HAP-1 (cell line): ENCODE measurements around the gene CMTR1.
"Not testable (repeated sequence)": the region's sequence is repeated elsewhere in the genome, so short reads cannot be mapped to it uniquely, and the experiment has no call there.

Experiments
- DNase-seq, 2 experiments: peaks; one replicate each; pipeline ENCODE4 v3.0.0-alpha.2; 2016 to 2020; ENCODE audit warnings: low spot score in 2 of 2
- H3K27me3 ChIP-seq: fragments of 250-450 bp; sonication (Bioruptor Pico); 2 replicates; pipeline ENCODE4 v1.5.1; 2020; ENCODE audit warnings: low read depth, mild to moderate bottlenecking, moderate library complexity
- H3K36me3 ChIP-seq: fragments of 250-450 bp; sonication (Bioruptor Pico); replicated peaks from 2 replicates; pipeline ENCODE4 v1.5.1; 2020; ENCODE audit warnings: mild to moderate bottlenecking
- H3K4me1 ChIP-seq: fragments of 250-450 bp; sonication (Bioruptor Pico); 2 replicates; pipeline ENCODE4 v1.5.1; 2020; ENCODE audit warnings: mild to moderate bottlenecking
- H3K4me3 ChIP-seq: fragments of 250-450 bp; sonication (Bioruptor Pico); 2 replicates; pipeline ENCODE4 v1.5.1; 2020; ENCODE audit warnings: mild to moderate bottlenecking, moderate library complexity
- H3K9me3 ChIP-seq: fragments of 250-450 bp; sonication (Bioruptor Pico); 2 replicates; pipeline ENCODE4 v1.5.1; 2020; ENCODE audit warnings: mild to moderate bottlenecking, moderate library complexity
- in situ Hi-C: fragments of 300-500 bp; cut with MboI; formaldehyde crosslinking; loops from 3 replicates; pipeline ENCODE4 v1.14.3; 2020; ENCODE audit warnings: low sequenced_read_pairs, inconsistent platforms, mixed read lengths

CMTR1 gene

DNA sequence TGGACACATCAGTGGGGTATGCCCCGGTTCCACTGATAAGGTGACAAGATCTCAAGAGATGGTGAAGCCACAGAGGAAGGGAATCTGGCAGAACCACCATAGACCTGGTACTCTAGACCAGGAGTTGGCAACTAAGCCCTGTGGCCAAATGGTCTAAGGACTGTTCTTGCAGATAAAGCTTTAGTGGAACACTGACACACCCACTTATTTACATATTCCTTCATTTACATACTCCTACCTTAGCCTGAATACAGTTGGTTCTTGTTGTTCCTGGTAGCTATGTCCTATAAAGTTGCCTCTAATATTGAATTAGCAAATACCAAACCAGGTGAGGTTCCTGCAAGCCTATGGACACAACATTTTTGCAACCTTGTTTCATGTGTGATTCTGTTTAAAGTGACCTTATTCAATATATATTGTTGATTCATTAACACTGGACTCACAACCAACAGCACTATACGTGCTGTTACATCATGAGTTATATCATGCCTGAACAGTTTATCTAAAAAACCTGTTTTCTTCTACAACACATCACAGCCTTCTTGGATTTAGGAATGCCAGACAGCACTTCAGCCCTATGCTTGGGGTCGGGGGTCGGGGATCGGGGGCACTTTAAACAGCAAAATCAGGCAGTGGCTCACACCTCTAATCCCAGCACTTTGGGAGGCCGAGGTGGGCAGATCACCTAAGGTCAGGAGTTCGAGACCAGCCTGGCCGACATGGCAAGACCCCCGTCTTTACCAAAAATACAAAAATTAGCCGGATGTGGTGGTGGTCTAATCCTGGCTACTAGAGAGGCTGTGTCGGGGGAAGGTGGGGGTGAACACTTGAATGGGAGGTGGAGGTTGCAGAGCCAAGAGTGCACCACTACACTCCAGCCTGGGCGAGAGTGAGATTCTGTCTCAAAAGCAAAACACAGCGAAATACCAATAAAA lies 64.2 kb downstream of the CMTR1 start:
- Histone ChIP-seq H3K4me3 (no peak overlapping the region), H3K27me3 (no peaks in the 10 kb centered on the region), H3K36me3 (no peaks in the 10 kb centered on the region), H3K4me1 (peaks cover 7% of the 10 kb centered on the region), H3K9me3 (no peaks in the 10 kb centered on the region)
- in situ Hi-C loops: no loop called here
- DNase-seq: no peak

DNA sequence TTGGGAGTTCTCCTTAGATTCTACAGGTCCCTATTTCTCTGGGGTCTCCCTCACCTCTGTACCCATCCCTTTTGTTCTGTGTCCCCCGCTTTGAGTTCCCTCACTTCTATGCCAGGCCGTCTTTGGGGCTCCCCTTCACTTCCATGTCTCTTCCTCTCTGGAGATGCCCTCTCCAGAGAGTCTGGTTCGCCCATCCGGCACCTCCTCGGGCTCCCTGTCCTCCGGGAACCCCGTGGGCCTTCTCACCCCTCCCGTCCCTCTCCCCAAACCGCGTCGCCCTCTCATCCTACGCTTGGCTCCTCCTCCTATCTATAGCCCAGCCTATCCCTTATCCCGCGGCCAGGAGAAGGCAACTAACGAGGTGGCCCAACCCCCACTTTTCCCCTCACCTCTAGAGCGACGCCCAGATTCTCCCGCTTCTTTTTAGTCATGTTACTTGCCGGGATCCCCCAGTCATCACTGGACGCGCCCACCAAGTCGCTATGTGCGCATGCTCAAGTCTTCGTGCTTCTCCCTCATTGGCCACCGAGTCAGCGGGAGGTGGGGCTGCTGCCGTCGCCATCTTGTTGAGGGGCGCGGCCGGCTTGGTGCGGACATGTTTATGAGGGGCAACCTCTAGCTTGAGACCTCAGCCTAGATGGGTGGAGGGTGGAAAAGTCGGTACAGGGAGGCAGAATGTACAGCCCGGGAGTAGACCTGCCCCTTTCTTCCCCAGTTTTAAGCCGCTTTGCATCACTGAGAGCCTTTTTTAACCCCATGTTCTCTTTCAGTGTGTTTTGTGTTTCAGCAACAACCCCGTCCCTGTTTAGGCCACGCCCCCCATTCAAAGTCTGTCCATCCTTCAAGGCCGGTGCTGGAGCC lies 66.6 kb downstream of the CMTR1 start, which contains the start of gene CCDC167:
TSS of gene CCDC167 (minus strand) at position 461 of the 861 bp plus-strand sequence. CDS start at position 431, 30 bp downstream.
- in situ Hi-C loops: no loop called here
- Histone ChIP-seq H3K4me3 (peak within 1 kb of the TSS; percentile 51), H3K27me3 (no peaks in the 10 kb centered on the region), H3K4me1 (peaks cover 7% of the 10 kb centered on the region), H3K9me3 (no peaks in the 10 kb centered on the region), H3K36me3 (no peaks in the 10 kb centered on the region)
- DNase-seq: peak; percentile 99

DNA sequence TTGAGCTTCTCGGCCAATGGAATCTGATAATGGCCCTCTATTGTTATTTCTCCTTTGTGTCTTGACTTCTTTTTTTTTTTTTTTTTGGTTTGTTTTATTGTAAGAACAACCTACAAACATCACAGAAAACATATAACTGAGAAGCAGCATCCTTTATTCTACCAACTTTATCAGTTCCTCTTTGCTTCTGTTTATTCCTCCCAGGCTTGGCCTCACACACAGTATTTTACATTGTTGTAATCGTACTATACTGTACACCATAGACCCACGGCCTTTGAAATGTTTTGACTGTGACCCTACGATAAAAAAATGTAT lies 67.2 kb downstream of the CMTR1 start:
- H3K36me3 ChIP-seq: no peaks in the 10 kb centered on the region
- H3K27me3 ChIP-seq: no peaks in the 10 kb centered on the region
- H3K9me3 ChIP-seq: no peaks in the 10 kb centered on the region
- no peak for DNase-seq
- H3K4me3 ChIP-seq: peak overlapping the region; percentile 51
- peaks cover 7% of the 10 kb centered on the region for H3K4me1 ChIP-seq
- in situ Hi-C loops: no loop called here

DNA sequence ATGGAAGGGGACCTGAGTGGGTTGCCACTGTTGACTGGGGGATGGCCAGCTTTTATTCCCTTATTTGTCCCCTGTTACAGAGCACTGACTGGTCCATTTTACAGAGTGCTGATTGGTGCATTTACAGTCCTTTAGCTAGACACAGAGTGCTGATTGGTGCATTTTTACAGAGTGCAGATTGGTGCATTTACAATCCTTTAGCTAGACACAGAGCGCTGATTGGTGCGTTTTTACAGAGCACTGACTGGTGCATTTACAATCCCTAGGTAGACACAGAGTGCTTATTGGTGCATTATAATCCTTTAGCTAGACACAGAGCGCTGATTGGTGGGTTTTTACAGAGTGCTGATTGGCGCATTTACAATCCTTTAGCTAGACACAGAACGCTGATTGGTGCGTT lies 67.9 kb downstream of the CMTR1 start:
- H3K27me3 ChIP-seq, H3K36me3 ChIP-seq, H3K4me1 ChIP-seq, H3K4me3 ChIP-seq, H3K9me3 ChIP-seq, DNase-seq, in situ Hi-C loops: not testable (repeated sequence)

DNA sequence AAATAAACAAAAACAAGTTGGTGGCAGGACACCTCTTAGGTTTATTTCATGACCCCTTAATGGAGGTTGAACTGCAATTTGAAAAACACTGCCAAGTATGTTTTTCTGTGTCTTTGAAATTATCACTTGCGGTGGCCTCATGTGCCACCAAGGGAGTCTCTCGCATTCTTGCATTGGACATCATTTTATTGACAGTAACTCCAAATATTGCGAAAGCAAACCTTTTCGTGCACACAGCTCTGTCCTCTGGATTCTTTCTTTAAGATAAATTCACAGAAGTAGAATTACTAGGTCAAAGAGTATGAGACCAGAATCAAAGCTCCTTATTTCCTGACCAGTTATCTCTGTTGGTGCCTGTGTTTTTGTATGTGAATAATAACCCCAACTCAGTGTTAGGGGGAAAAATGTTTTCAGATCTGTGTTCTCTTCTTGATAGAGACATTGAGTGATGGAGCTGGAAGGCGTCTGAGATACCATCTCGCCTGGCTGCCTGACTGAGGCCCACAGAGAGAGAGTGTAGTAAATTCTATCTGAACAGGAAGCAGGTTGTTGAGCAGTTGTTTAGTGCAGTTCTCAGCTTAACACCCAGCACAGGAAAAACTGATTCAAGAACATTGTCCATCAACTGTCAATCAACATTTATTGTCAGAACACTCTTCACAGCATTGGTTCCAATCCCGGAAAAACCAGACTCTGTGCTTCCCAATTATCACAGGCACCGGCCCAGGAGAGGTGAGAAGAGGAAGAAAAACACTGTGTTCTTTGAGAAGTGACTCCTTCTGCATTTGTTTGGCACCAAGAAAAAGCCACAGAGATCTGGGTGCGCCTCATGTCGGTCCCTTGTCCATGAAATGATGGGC lies 68.8 kb downstream of the CMTR1 start:
- Histone ChIP-seq H3K4me3 (no peak overlapping the region), H3K9me3 (no peaks in the 10 kb centered on the region), H3K4me1 (peaks cover 7% of the 10 kb centered on the region), H3K27me3 (no peaks in the 10 kb centered on the region), H3K36me3 (no peaks in the 10 kb centered on the region)
- in situ Hi-C loops: no loop called here
- DNase-seq: no peak

DNA sequence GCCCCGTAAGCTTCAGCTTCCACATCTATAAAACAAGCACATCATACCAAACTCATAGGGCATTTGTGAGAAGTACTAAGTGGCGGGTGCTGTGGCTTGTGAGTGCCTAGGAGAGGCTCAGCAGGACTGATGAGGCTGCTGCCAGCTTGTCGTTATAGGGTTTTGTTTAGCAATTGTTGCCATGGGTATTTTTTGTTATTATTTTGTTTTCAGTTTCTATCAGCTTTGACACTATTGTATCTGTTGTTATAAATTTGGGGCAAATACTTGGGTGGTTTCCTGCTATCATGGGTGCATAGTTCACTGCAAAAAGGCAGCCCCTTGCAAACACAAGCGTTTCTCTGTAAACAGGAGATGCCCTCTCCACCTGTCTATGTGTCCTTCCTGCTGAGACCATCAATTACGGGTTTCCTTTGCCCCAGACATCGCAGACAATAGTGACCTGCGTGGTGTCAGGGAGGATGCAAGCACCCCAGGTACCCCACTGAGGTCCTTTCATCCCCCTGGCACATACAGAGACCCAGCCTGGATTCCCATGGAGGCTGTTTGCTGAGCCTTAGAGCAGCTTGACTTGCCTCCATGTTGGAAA lies 69.8 kb downstream of the CMTR1 start:
- Histone ChIP-seq H3K9me3 (no peaks in the 10 kb centered on the region), H3K4me1 (peaks cover 7% of the 10 kb centered on the region), H3K27me3 (no peaks in the 10 kb centered on the region), H3K4me3 (no peak overlapping the region), H3K36me3 (no peaks in the 10 kb centered on the region)
- in situ Hi-C loops: no loop called here
- DNase-seq: no peak

DNA sequence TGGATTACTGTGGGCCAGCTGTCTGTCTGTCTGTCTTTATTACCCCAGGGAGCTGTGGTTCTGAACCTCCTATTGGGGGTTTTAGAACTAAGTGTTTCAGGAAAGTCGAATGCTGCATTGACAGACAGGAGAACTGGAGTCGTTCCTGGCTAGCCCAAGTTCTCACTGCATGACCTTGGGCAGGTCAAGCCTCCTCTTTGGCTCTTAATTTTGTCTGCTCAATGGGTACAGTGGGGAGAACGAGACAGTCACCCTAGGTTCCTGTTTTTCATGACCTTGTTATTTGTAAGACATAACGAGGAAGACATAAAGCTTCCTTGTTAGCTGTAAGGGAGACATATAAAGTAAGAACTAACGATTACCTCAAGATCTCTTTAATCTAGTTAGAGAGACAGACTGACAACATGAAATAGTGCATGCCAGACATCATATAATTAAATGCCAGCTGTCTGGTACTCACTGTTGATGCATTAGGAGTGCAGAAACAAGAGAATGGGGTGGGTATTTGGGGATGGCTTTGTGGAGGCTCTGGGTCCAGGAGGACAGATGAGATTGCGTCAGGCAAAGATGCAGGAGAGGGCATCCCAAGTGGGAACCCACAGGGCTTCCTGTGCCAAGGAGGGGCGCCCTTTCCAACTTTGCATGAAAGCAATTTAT lies 70.4 kb downstream of the CMTR1 start:
- no peak overlapping the region for H3K4me3 ChIP-seq
- in situ Hi-C loops: no loop called here
- no peaks in the 10 kb centered on the region for H3K27me3 ChIP-seq
- peaks cover 7% of the 10 kb centered on the region for H3K4me1 ChIP-seq
- H3K36me3 ChIP-seq: no peaks in the 10 kb centered on the region
- H3K9me3 ChIP-seq: no peaks in the 10 kb centered on the region
- no peak for DNase-seq

DNA sequence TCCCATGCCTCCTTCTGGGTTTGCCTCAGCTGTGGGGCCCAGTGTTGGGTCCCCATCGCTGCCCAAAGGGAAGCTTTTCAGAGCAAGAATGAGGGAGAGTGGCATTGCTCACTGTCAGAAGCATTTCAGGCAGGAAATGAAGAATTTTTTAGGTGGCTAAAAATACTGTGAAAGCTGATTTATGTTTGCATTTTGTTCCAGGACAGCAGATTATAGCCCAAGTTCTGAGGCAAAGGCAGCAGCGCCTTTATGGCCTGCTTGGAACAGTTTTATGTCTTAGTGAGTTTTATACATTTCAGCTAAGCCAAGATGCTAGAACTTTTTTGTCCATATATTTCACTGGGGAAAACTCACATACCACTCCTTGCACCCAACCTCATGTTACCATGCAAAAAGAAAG lies 71.0 kb downstream of the CMTR1 start:
- H3K4me1 ChIP-seq: peaks cover 6% of the 10 kb centered on the region
- in situ Hi-C loops: no loop called here
- no peak overlapping the region for H3K4me3 ChIP-seq
- no peaks in the 10 kb centered on the region for H3K9me3 ChIP-seq
- no peaks in the 10 kb centered on the region for H3K27me3 ChIP-seq
- H3K36me3 ChIP-seq: no peaks in the 10 kb centered on the region
- DNase-seq: no peak

DNA sequence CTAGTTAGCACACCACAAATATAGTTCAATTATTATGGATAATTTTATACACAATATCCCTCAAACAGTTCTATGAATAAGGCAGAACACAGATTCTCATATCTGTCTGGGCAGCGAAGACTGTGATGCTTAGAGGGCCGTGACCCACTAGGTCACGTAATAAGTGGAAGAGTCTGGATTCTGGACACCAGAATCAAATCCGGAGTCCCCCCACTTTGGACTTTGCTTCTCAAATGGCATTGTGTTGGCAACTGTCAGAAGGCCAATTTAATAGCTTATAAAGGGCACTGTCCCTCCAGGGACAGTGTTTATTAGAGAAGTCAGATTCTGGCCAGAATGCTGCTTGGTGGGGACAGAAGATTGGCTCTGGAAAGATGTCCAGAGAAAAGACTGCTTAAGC lies 73.5 kb downstream of the CMTR1 start:
- no peaks in the 10 kb centered on the region for H3K4me1 ChIP-seq
- H3K27me3 ChIP-seq: no peaks in the 10 kb centered on the region
- in situ Hi-C loops: no loop called here
- no peak for DNase-seq
- no peaks in the 10 kb centered on the region for H3K9me3 ChIP-seq
- H3K36me3 ChIP-seq: no peaks in the 10 kb centered on the region
- H3K4me3 ChIP-seq: no peak overlapping the region

DNA sequence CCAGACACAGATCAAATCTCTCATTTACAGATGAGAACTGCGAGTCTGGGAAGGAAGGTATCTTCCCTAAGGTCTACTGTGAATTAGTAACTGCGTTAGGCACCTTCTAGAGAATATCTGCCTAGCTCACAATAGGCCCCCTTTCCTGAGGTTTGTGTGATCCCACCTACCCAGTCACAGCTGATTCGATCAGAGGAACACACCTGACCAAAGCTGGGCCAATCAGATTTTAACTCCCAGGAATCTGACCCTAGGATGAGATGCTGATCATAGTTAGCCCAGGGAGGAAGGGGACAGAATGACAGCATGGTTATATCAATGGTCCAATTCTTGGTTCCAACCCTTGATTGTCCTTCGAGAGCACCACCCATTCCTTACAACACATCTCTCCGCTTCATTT lies 74.1 kb downstream of the CMTR1 start:
- Histone ChIP-seq H3K4me3 (no peak overlapping the region), H3K9me3 (no peaks in the 10 kb centered on the region), H3K4me1 (no peaks in the 10 kb centered on the region), H3K36me3 (no peaks in the 10 kb centered on the region), H3K27me3 (no peaks in the 10 kb centered on the region)
- in situ Hi-C loops: no loop called here
- DNase-seq: no peak

DNA sequence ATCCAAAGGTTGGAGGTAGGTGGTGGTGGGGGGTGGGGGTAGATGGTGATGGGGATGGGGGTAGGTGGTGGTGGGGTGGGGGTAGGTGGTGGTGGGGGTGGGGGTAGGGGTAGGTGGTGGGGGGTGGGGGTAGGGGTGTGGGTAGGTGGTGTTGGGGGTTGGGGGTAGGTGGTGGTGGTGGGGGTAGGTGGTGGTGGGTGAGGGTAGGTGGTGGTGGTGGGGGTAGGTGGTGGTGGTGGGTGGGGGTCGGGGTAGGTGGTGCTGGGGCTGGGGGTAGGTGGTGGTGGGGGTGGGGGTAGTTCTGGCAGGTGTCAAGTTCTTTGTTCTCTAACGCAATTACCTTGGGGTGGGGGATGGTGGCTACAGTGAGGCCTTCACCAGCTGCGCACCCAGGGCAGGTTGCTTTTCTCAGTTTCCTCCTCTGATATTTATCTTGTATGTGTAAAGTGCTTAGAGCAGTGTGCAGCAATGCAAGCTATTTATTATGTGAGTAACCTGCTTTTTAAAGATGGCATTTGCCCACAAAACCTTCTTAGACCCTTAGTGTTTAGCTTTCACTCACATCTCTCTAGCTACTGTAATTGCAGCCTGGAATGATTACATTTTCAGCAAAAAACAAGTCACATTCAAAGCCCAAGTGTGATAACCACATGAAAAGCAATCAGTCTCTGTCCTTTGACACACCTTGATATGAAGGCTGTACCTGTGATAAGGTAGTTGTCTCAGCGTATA lies 74.8 kb downstream of the CMTR1 start:
- H3K4me1 ChIP-seq: no peaks in the 10 kb centered on the region
- H3K9me3 ChIP-seq: no peaks in the 10 kb centered on the region
- no peak overlapping the region for H3K4me3 ChIP-seq
- in situ Hi-C loops: no loop called here
- no peaks in the 10 kb centered on the region for H3K36me3 ChIP-seq
- no peaks in the 10 kb centered on the region for H3K27me3 ChIP-seq
- no peak for DNase-seq

DNA sequence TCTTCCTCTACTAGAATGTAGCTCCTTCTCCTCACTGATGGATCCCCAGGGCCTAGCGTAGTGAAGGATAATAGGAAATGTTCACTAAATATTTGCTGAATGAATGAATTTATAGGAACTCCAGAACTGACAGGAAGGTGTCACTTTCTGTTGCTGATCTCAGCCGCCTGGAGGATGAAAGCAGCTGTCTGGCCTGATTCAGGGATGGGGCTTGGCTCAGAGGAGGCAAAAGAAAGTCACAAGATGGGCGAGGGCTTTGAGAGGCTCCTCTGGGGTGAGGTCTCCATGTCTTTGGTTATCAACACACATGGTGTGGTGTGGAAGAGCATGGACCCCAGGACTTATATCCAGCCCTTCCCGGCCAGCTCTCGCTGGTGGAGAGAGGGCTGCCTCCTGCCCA lies 78.2 kb downstream of the CMTR1 start:
- Histone ChIP-seq H3K9me3 (no peaks in the 10 kb centered on the region), H3K27me3 (no peaks in the 10 kb centered on the region), H3K36me3 (no peaks in the 10 kb centered on the region), H3K4me3 (no peak overlapping the region), H3K4me1 (peaks cover 7% of the 10 kb centered on the region)
- in situ Hi-C loops: no loop called here
- DNase-seq: no peak
